Activated CD4-positive, alpha-beta T cell treated with anti-CD3 and anti-CD28 coated beads, Interleukin-2, amount 50 U/mL, for 16 hours (primary cell): ENCODE measurements around the gene RNF151.
A peak's percentile ranks its signal among the peaks of the same experiment; 100 is the strongest.

Experiments
- DNase-seq: peaks from one replicate; pipeline ENCODE4 v3.0.0-alpha.2; 2020

Gene RNF151

GRCh38 chr16:1978476-1979120, 11.9 kb downstream of the RNF151 start:
- DNase-seq: no peak

DNA sequence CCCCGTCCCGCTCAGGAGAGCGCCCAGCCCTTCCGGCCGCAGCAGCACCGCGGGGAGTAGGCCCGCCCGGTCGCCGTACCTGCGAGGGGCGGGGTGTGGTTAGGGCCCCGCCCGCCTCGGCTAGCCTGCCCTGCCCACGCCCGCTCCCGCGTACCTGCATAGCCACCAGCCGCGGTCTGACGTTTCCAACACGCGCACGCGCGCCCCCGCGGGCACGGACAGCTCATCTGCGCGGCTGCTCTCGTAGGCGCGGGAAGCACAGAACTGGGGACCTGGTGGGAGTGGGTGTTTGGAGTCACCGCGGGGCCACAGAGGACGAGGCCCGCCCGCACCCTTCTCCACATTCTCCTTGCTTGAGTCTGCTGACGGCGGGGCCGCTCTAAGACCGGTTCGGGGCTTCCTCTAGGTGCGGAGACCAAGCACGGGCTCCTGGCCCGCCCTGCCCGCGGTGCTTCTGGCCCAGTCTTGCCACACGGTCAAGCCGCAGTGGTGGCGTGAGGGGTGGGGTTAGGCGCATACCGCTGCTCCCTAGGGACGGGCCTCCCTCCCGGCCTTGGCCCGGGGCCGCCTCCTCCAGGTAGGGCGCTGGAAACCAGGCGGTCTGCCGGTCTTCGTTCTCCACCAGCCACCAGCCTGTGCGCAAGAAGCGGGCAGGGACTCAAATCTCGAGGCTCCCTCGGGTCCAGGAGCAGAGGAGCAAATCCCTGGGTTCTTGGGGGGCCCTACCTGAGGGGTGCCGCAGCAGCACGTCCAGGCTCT, 12.8 kb downstream of the RNF151 start:
- no peak for DNase-seq

DNA sequence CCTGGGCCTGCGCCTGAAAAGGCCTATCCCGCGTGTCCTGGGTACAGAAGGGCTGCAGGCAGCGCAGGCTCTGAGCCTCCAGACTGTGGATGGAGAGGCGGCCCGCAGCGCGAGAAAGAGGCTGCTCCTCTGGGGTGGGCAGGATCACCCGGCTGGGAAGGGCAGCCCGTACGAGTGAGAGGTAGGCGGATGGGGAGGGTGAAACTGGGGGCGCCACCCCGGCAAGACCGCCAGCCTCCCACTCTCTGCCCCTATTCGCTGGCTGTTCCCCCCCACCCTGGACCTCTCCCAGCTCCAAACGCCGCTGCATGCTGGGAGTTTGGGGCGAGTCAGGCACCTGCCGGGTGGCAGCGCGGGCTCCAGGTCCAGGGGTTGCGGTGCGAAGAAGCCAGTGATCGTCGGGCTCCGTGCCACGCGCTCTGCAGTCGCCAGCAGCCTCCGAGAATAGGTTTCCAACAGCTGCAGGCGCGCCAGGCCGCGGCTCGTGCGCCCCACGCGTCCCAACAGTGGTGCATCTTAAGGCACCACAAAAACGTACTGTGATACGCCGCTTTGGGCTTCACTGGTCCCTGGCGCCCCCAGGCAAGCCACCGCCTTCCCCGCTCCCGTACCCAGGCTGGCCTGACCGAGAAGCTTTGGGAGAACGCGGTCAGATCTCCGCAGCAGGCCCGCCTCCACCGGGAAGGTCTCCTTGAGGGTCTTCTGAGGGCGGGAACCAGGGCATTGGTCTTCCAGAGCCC, 13.5 kb downstream of the RNF151 start:
- DNase-seq: no peak

GRCh38 chr16:1980770-1981087, 14.1 kb downstream of the RNF151 start:
- no peak for DNase-seq

DNA sequence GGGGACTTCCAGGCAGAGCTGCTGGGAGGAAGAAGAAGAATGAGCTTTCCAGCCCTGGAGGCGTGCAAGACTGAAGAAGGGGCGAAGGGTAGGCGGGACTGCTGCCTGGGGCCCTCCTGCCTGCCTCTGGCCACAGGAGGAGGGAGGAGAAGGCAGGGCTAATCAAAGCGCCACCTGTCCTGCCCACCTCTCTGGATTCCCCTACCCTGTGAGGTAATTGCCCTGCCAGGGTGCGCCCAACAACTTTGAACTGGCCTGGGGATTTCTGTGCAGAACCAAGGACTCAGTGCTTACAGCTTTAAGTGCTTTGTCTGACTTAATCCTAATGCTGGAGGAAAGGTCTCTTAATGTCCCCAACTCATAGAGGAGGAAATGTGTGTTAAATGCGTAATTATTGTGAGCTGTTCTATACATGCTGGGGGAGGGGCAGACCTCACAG, 14.8 kb downstream of the RNF151 start, which contains the start of gene NOXO1:
NOXO1 (minus strand) TSS at position 72 of the 439 bp plus-strand sequence. CDS start 290 bp downstream, outside the sequence.
- DNase-seq: no peak

GRCh38 chr16:1982013-1982433, 15.4 kb downstream of the RNF151 start:
- no peak for DNase-seq

GRCh38 chr16:1982991-1983543, 16.4 kb downstream of the RNF151 start:
- no peak for DNase-seq

DNA sequence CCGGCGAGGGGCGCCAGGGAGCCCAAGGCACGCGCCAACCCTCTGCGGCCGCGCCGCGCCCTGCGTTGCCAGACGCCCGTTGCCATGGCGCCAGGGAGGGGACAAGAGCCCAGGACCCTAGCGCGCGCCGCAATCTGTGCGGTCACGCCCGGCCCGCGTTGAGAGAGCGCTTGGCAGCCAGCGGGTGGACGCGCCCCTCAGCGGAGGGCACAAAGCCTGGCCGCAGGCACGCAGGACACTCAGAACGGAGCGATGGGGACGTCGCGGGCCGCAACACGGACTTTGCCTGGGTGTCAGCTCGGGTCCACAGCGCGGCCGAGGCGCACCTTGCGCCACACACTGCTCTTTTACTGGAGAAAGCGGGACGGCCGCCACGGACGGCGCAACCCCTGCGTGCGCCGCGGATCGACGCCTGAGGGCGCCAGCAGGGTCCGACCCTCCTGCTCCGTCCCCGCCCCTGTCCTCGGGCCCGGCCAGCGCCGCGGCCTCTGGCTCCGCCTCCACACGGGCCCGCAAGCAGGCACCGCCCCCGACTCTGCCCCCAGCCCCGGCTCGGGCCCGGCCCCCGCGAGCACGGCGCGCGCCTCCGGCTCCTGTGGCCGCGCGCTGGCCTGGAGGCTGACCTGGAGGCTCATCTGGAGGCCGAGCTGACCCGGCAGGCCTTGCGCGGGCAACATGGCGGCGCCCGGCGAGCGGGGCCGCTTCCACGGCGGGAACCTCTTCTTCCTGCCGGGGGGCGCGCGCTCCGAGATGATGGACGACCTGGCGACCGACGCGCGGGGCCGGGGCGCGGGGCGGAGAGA, 17.1 kb downstream of the RNF151 start, which contains the start of gene GFER:
GFER (plus strand) TSS at position 650 of the 803 bp plus-strand sequence; CDS start at position 676, 26 bp downstream.
- peak; percentile 88 for DNase-seq

DNA sequence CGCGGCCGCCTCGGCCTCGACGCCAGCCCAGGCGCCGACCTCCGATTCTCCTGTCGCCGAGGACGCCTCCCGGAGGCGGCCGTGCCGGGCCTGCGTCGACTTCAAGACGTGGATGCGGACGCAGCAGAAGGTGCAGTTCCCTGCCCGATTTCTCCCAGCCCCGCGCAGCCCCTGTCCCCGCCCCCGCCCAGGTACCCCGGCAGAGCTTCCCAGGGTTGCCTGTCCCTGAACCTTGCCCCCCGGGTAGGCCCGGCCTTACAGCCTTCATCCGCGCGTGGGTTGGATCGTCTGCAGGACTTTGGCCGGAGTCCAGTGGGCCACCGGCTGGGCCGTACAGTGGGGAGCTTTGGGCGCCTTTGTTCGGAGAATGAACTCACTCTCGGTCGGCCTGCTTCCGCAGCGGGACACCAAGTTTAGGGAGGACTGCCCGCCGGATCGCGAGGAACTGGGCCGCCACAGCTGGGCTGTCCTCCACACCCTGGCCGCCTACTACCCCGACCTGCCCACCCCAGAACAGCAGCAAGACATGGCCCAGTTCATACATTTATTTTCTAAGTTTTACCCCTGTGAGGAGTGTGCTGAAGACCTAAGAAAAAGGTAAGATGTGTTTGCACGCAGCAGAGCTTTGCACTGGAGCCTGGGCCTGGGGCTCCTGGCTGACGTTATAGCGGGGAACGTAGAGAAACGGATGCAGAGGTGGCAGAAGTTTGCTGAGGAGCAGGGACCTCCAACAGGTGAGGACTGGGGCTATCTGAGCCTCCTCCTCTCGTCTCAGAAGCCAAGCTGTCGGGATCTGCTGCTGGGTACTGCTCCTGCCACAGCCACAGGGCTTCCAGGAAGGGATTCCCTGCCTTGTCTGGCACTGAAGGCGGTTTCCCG, 17.9 kb downstream of the RNF151 start:
- DNase-seq: no peak

DNA sequence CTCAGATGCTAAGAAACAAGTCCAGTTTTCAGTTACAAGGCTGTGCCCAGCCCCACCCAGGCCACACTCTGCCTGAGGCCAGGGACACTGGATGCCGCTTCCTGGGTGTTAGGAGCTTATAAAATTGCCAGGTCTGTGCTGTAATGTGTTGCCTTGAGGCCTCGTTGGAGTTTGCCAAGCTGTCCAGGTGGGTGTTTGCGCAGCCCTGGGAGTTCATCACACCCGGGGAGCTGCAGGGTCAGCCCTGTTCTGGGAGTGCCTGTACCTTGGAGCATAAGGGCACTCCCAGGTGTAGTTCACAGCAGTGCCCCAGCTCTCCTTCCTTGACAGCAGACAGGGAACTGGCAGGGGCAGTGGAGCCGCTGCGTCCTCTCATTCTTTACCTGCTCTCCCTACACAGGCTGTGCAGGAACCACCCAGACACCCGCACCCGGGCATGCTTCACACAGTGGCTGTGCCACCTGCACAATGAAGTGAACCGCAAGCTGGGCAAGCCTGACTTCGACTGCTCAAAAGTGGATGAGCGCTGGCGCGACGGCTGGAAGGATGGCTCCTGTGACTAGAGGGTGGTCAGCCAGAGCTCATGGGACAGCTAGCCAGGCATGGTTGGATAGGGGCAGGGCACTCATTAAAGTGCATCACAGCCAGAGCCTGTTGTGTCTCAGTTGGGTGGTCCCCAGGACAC, 19.0 kb downstream of the RNF151 start:
- no peak for DNase-seq

GRCh38 chr16:1987198-1987597, 20.5 kb downstream of the RNF151 start:
- no peak for DNase-seq

DNA sequence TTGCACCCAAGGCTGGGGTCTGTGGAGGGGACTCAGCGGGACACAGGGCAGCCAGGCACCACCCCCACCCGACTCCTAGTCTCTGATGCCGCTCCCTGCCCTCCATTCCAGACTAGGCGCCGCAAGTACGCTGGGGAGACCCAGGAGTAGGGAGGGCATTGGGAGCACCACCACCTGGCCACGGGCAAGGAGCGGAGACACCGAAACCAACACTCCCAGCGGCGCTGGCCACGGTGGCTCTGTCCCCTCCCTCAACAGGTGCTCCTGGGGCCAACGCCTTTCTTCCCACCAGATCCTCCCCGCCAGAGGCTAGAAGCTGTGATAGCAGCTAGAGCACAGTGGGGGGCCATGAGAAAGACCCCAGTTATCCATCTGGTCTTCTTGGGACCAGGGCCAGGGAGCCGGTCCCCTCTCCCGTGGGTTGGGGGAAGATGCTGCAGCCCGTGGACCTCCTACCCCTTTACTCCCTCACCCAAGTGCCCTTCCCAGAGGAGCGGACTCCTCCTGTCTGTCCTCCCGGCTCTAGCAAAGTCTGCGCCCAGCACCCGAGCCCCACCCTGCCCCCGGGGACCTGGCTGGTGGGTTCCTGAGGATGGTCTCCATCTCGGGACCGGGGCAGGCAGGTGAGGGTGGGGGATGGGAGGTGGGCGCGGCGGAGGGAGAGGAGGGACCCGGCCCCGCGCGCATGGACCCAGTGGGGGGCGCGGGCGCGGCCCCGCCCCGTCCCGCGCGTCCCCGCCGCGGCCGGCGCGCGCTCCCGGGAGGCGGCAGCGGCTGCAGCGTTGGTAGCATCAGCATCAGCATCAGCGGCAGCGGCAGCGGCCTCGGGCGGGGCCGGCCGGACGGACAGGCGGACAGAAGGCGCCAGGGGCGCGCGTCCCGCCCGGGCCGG, 22.8 kb downstream of the RNF151 start, which contains the start of gene SYNGR3:
SYNGR3 (plus strand) TSS at position 762 of the 892 bp plus-strand sequence. CDS start 133 bp downstream, outside the sequence.
- DNase-seq: no peak

DNA sequence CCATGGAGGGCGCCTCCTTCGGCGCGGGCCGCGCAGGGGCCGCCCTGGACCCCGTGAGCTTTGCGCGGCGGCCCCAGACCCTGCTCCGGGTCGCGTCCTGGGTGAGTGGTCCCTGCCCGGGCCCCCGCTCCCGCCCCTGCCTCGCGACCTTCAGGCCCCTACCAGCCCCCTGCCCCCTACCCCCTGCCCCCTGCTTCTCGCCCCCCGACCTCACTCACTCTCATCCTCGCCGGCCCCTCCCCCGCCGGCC, 23.4 kb downstream of the RNF151 start:
- DNase-seq: no peak

DNA sequence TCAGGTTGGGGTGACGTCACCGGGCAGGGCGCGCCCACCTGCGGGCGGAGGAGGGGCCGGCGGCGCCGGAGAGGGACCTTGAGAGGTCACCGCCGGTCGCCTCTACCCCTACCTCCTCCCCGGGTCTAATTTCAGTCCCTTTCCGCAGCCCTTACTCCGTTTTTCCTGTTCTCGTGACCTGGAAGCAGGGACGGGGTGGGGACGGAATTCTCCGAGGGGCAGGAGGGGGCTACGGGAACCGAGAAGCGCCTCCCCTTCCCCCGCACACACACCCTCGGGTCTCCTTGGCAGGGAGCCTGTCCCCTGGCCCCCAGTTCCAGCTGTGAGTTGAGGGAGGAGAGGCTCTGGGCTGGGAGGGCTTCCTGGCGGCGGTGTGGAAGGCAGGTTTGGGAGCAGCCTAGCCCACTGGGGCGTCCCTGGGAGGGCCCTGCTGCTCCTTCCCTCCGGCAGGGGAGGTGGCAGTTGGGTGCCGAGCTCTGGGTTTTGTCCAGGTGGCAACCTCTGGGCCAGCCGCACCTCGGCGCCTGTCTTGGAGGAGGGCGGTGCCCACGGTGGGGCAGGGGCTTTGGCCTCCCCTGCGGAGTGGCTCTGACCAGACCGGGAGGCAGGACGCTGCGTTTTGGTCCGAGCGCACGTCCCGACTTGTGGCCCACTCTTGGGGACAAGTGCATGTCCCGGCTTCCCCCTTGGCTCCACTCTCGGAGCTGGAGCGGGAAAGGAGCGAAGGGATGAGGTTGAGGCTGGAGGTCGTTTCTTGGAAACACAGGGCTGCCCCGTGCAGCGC, 23.9 kb downstream of the RNF151 start:
- DNase-seq: peak; percentile 46

DNA sequence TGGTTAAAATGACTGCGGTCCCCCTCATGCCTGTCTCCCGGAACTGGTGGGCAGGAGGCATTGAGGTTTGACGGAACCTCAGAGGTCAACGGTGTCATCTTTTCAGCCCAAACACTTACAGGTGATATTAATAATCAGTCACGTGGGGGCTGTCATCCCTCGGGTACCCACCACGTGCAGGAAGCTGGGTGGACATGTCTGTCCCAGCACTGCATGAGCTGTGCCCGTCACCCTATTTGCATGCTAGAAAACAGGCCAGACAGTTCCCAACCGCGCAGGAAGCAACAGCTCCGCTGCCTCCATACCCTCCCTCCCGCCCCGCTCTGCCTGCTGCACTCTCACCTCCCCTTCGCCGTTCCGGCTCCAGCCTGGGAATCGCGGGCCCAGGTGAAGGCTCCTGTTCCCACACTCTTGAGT, 24.5 kb downstream of the RNF151 start:
- DNase-seq: peak; percentile 57

GRCh38 chr16:1991588-1991947, 24.9 kb downstream of the RNF151 start:
- no peak for DNase-seq

- peak; percentile 99 for DNase-seq
Measured at GRCh38 chr16:1991948-1992703, 25.5 kb downstream of the RNF151 start.

DNA sequence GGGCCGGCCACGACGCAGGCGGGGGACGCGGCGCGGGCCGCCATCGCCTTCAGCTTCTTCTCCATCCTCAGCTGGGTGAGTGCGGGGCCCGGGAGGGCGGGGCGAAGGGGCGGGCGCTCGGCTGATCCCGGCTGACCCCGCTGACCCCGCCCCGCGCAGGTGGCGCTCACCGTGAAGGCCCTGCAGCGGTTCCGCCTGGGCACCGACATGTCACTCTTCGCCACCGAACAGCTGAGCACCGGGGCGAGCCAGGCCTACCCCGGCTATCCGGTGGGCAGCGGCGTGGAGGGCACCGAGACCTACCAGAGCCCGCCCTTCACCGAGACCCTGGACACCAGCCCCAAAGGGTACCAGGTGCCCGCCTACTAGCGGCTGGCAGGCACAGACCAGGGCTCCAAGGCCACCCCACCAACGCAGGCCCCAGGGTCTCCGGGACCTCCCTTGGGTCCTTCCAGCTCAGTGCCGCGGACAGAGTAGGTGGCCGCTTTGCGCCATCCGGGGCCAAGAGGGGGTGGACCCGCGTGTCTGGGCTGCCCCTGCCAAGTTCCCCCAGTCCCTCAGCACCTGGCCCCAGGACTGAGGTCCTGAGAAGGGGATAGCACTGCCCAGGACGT, 26.2 kb downstream of the RNF151 start:
- no peak for DNase-seq
